GM21360 (cell line): ENCODE measurements around the gene PAFAH1B1.

Experiments used
- ATAC-seq: cut with Tn5 transposase; IDR thresholded peaks from one replicate; pipeline ENCODE4 v1.9.1; 2021; ENCODE audit warnings: mild to moderate bottlenecking, moderate library complexity; ENCODE audit not compliant: unreplicated experiment

PAFAH1B1 gene

DNA sequence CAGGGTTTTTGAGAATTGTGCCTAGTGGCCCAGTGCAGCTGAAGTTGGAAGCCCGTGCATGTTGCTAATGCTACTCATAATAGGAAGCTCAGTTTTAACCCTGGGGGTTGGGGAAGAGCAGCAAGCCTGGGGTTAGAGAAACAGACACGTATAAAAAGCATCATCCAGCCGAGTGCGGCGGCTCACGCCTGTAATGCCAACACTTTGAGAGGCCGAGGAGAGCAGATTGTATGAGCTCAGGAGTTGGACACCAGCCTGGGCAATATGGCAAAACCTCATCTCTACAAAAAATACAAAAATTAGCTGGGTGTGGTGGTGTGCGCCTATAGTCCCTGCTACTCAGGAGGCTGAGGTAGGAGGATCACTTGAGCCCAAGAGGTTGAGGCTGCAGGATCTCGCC, 120.4 kb downstream of the PAFAH1B1 start:
- no peak for ATAC-seq

DNA sequence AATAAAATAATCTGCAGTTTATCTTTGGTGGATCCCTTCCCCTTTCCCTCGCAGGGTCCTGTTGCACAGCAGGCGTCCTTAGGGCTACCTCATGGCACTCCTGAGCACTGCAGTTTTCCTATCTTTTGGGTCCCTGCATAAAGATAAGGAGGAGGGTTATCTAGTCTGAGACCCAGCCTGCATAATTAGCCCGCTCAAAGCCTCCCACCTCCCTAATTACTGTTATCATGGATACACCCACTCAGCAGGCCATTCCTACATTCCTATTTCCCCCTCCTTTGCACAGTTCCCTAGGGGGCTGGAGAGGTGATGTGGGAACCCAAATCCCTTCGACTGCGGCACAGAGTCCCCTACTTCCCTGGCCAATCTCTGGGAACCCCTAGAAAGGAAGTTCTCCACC, 123.2 kb downstream of the PAFAH1B1 start:
- ATAC-seq: no peak

DNA sequence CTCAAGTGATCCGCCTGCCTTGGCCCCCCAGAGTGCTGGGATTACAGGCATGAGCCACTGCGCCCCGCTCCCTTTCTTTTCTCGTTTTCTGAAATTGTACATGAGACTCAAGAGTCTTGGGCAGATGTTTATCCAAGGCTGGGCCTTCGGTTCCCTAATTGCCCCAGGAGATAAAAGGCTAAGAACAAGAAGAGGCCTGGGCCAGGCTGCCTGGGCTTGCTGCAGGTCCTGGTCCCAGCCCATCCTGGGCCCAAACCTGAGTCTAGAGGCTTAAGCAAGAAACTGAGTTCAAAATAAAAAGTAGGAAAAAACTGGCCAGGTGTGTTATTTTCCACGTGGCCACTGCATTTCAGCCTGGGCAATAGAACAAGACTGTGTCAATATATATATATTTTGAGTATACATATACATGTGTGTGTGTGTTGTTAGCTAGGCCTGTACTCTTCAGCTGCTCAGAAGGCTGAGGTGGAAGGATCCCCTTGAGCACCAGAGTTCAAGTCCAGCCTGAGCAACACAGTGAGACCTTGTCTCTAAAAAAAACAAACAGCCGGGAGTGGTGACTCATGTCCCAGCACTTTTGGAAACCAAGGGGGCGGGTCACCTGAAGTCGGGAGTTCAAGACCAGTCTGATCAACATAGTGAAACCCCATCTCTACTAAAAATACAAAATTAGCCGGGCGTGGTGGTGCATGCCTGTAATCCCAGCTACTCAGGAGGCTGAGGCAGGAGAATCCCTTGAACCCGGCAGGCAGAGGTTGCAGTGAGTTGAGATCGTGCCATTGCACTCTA, 124.9 kb downstream of the PAFAH1B1 start:
- ATAC-seq: no peak

DNA sequence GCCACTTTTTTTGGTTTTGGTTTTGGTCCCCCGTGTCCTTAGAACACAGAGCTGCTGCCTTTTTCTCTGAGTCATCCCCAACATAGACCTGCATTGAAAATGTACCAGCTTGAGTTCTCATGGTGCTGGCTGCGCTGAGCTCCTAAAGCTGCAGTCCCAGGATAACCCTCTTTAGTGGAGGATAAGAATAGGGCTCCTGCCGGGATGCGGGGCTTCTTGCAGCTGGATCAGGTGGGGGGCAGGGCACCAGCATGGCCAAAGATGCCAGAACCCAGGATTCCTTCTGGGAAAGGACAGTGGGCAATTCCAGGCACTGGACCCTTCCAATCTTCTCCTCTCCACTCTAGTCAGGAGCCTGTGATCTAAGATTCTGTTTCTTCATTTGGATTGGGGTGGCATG, 126.4 kb downstream of the PAFAH1B1 start:
- ATAC-seq: no peak

DNA sequence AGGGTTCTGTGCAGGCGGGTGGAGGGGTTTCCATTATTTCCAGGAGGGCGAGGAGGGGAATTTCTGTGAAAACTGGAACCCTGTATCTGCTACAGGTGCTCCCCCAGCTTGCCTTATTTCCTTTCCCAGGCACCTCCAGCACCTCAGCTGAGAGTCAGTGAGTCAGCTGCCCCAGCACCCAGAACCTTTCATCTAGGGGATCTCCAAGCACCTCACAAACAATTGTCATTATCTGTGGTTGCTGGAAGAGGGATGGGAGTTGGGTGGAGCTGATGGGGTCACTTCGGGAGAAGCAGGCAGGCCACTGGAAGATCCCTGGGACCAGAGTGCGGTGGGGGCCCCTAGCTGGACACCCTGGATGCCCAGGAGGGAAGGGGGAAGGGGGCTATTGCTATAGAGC, 128.1 kb downstream of the PAFAH1B1 start:
- no peak for ATAC-seq

DNA sequence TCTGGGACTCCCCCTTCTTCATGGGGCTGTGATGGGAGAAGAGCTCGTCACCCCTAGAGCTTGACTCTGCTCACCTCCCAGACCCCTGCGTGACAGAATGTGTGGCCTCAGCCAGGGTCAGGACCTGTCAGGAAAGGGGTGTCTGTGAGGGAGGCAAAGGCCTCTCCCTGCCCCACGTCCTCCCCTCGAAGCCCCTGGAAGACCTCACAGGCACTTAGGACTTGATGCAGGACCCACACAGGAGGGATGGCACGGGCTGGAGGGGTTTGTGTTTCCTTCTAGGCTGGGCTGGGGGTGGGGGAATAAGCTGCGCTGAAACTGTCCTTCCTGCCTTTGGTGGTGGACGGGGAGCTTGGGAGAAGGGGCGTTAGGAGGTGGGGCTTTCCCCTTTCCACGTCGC, 129.2 kb downstream of the PAFAH1B1 start:
- no peak for ATAC-seq

DNA sequence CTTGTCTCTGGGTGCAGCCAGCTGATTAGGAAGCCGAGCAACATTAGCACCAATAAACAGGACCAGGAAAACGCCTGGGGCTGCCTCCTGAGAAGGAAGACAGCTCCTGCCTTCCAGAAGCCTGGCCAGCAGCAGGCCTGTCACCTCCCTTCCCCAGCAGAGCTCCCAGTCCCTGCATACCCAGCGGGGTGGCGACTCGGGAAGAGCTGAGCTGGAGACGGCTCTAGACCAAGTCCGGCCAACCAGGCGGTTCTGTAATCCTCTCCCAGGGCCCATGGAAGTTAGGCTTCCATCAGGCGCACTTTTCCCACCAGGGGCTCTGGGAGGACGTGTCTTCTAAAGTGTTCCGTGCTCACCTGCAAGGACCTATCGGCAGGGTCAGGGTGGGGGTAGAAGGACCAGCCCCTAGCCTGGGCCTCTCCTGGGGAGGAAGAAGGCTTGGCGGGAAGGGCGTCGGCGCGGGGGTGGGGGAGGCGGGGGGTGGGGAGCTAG, 130.1 kb downstream of the PAFAH1B1 start:
- no peak for ATAC-seq

DNA sequence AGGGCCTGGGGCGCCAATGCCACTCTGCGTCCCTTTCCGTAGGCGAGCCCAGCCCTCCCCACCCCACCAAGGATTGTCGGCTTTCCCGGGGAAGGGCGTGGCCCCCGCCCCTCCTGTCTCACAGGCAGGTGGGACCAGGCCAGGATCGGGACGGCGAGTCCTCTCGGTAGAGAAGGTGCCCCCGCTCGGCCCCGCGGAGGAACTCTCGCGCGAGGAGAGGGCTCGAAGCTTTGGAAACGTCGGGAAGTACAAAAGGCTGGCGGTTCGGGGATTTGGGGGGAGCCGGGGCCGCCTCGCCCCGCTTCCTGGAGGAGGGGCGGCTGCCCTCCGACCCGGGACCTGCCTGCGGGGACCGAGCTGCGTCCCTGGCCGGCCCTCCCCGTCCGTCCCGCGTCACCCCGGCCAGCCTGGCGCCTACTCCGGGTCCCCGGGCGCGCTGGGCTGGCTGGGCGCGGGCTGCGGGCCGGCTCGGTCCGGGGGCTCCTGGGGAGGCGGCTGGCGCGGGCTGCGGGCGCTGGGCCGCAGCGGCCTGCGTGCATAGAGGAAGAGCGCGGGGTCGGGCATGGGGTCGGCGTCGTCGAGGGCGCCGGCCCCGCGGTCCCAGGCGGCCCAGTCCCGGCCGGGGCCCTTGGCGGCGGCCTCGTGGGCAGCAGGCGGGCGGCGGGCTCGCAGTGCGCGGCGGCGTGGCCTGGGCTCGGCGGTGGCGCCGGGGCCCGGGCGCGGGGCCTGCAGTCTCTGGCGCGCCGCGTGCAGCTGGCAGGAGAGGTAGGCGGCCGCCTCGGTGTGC, 130.7 kb downstream of the PAFAH1B1 start:
- no peak for ATAC-seq

DNA sequence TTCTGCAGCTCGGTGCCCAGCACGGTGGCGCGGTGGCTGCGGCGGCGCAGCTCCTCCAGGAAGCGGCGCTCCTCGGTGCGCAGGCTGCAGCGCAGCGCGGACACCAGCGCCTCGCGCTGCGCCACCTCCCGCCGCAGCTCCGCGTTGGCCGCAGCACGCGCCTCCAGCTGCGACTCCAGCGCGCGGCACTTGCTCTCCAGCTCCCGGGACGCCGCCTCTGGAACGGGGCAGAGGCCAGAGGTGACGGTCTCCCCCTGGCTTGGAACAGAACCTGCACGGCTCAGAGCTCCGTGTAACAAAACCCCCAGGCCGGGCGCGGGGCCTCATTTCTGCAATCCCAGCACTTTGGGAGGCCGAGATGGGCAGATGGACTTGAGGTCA, 131.3 kb downstream of the PAFAH1B1 start:
- ATAC-seq: no peak

DNA sequence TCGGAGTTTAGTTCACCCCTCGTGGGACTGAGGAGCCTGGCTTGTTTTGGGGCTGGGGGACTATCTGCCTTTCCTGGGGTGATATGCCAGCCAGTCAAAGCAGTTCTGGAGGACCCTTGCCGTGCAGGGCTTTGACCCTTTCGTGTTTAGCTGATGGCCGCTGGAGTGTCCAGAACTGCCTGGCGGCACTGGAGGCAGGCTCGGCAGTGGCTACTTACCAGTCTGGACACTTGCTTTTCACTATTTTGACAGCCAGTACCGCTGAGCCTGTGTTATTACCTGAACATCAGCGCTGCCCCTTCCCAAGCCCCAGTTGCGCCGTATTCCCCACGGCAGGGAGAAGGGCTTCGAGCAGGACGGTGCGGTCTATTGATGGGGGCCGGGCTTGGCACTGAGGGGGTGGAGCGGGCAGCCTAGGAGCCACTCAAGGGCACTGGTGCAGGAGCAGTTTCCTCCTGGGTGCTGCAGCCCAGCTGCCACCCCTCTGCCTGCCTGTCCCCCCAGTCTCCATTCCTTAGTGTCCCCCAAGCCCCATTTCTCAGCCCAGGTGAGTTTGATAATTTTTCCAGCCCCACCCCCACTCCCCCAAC, 137.4 kb downstream of the PAFAH1B1 start:
- no peak for ATAC-seq

DNA sequence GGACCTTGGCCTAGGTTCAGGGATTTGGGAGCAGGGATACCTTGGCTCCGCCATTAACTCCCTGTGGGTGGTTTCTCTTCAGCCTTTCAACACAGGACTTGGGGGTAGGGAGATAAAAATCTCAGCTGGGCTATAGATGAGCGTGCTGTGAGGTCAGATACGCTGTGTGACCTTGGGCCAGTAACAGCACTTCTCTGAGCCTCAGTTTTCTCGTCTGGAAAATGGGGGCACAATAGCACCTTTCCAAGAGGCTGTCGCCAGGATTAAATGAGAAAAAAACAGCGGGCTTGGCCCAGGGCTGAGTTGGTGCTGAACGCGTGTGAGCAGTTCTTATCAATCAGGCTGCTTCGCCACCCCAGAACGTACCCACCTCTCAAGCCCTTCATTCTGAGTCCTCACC, 138.4 kb downstream of the PAFAH1B1 start:
- no peak for ATAC-seq

DNA sequence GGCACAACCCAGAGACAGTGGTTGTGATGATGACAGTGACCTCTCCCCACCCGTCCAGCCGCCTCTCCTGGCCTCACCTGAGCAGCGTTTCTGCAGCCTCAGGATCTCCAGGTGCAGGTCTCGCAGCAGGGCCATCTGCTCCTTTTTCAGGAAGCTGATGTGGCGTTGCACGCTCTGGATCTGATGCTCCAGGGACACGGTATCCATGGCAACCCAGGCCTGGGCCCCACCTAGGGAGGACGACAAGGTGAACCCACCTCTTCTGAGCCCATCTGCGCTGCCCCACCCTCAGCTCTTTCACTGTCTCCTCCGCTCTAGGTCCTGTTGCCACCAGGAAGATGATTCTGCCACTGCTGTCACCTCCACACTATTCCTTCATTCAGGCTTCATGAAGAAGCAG, 141.5 kb downstream of the PAFAH1B1 start:
- ATAC-seq: no peak
